H1 (cell line): Measurements from ENCODE around the gene ACE. TPM values are rescaled to one million over a fixed set of nuclear protein-coding genes. Genes with fewer than 3 reads are reported as not detected.

Source experiments
- CTCF ChIA-PET: fragments of 300-600 bp; sonication (Branson Sonifier 250); formaldehyde crosslinking; loops from one replicate; lab custom pipeline; 2021; ENCODE audit not compliant: partially characterized antibody; lab: Charles Lee
- POLR2A ChIA-PET: fragments of 300-600 bp; sonication (Branson Sonifier 250); formaldehyde crosslinking; loops from one replicate; lab custom pipeline; 2021; ENCODE audit warnings: inconsistent platforms; ENCODE audit not compliant: partially characterized antibody; lab: Charles Lee
- DNase-seq, 2 experiments: peaks; one replicate each; pipeline versions ENCODE4 v3.0.0 to v3.0.0-alpha.2; 2010 to 2022; ENCODE audit warnings: low spot score in 2 of 2, low read depth in 1 of 2, mixed read lengths in 1 of 2
- FAIRE-seq: peaks from 2 replicates; lab custom pipeline; 2011; peaks lifted over from hg19 to GRCh38; lab: Jason Lieb, UNC
- H2AFZ ChIP-seq: 2 replicates; pipeline ENCODE4 v1.8.1; 2012; ENCODE audit warnings: low read length, inconsistent platforms
- H2AK5ac ChIP-seq: 2 replicates; pipeline ENCODE4 v1.6.1; 2013; ENCODE audit warnings: low read depth, low read length
- H2BK120ac ChIP-seq: replicated peaks from 2 replicates; pipeline ENCODE3; 2013; ENCODE audit warnings: low read depth, low read length, inconsistent platforms
- H2BK12ac ChIP-seq: 2 replicates; pipeline ENCODE4 v1.6.1; 2013; ENCODE audit warnings: low read depth, low read length
- H2BK15ac ChIP-seq: 2 replicates; pipeline ENCODE4 v1.6.1; 2013; ENCODE audit warnings: low read length
- H2BK20ac ChIP-seq: 2 replicates; pipeline ENCODE4 v1.6.1; 2013; ENCODE audit warnings: low read length
- H2BK5ac ChIP-seq: 2 replicates; pipeline ENCODE4 v1.6.1; 2013; ENCODE audit warnings: low read depth, low read length
- H3K14ac ChIP-seq: 2 replicates; pipeline ENCODE4 v1.6.1; 2013; ENCODE audit warnings: inconsistent platforms; ENCODE audit not compliant: insufficient read length
- H3K18ac ChIP-seq: 2 replicates; pipeline ENCODE4 v1.6.1; 2013; ENCODE audit warnings: low read length; ENCODE audit errors: extremely low read depth
- H3K23ac ChIP-seq: 2 replicates; pipeline ENCODE4 v1.6.1; 2013; ENCODE audit warnings: inconsistent platforms; ENCODE audit not compliant: insufficient read length
- H3K23me2 ChIP-seq: 2 replicates; pipeline ENCODE4 v1.6.1; 2013; ENCODE audit warnings: low read depth, low read length
- H3K27ac ChIP-seq: 2 replicates; pipeline ENCODE4 v1.6.1; 2011; ENCODE audit warnings: low read depth, low read length, inconsistent platforms
- H3K27me3 ChIP-seq, 4 experiments: replicated peaks in 1 of 4; 1 replicate in 1 of 4; 2 replicates in 3 of 4; pipeline versions ENCODE4 v1.6.1 to v1.8.1; 2011 to 2013; ENCODE audit warnings: low read length in 3 of 4, mild to moderate bottlenecking in 3 of 4, inconsistent platforms in 2 of 4, mixed read lengths in 2 of 4, moderate library complexity in 1 of 4; ENCODE audit not compliant: control insufficient read depth in 3 of 4, insufficient read depth in 3 of 4; ENCODE audit errors: extremely low read depth in 1 of 4
- H3K36me3 ChIP-seq, 4 experiments: 2 replicates each; pipeline versions ENCODE4 v1.6.1 to v1.8.1; 2011 to 2013; ENCODE audit warnings: mild to moderate bottlenecking in 4 of 4, low read length in 3 of 4, moderate library complexity in 2 of 4, control low read depth in 1 of 4, inconsistent platforms in 1 of 4; ENCODE audit not compliant: insufficient read depth in 4 of 4, control insufficient read depth in 2 of 4
- H3K4ac ChIP-seq: replicated peaks from 2 replicates; pipeline ENCODE3; 2013; ENCODE audit warnings: low read length, low read depth, mixed read lengths, inconsistent platforms; ENCODE audit not compliant: insufficient read length
- H3K4me1 ChIP-seq, 4 experiments: replicated peaks in 1 of 4; 1 replicate in 1 of 4; 2 replicates in 3 of 4; pipeline versions ENCODE4 v1.6.1 to v1.8.1; 2011 to 2013; ENCODE audit warnings: low read length in 3 of 4, inconsistent platforms in 2 of 4, mixed read lengths in 1 of 4; ENCODE audit not compliant: insufficient read depth in 4 of 4, control insufficient read depth in 3 of 4
- H3K4me2 ChIP-seq, 2 experiments: 2 replicates each; pipeline versions ENCODE4 v1.6.1 to v1.8.1; 2011 to 2013; ENCODE audit warnings: low read depth in 2 of 2, low read length in 2 of 2, control low read depth in 1 of 2, inconsistent platforms in 1 of 2, mild to moderate bottlenecking in 1 of 2; ENCODE audit not compliant: insufficient read depth in 1 of 2
- H3K4me3 ChIP-seq, 4 experiments: fragments of 200-600, 300-600 bp in 1 of 4; sonication (generic), shearing (Covaris generic), sonication (Bioruptor Twin) in 1 of 4; 2 replicates each; pipeline versions ENCODE4 v1.5.1 to v1.8.1; 2011 to 2016; ENCODE audit warnings: low read length in 4 of 4, low read depth in 3 of 4, control low read depth in 2 of 4, inconsistent platforms in 2 of 4, mild to moderate bottlenecking in 2 of 4, mixed read lengths in 1 of 4, moderate library complexity in 1 of 4; ENCODE audit not compliant: insufficient read depth in 2 of 4; ENCODE audit errors: extremely low read depth in 1 of 4
- H3K56ac ChIP-seq: replicated peaks from 2 replicates; pipeline ENCODE3; 2013; ENCODE audit warnings: low read depth, mild to moderate bottlenecking, mixed read lengths, low read length, inconsistent platforms; ENCODE audit not compliant: insufficient read length
- H3K79me1 ChIP-seq: 2 replicates; pipeline ENCODE4 v1.6.1; 2013; ENCODE audit warnings: low read depth, low read length, control low read depth
- H3K79me2 ChIP-seq, 2 experiments: 2 replicates each; pipeline versions ENCODE4 v1.6.1 to v1.8.1; 2012 to 2013; ENCODE audit warnings: low read length in 2 of 2, mild to moderate bottlenecking in 2 of 2, inconsistent platforms in 1 of 2; ENCODE audit not compliant: insufficient read depth in 2 of 2, control insufficient read depth in 1 of 2
- H3K9ac ChIP-seq, 4 experiments: replicated peaks in 1 of 4; 1 replicate in 1 of 4; 2 replicates in 3 of 4; pipeline versions ENCODE4 v1.6.1 to v1.8.1; 2011 to 2013; ENCODE audit warnings: low read depth in 3 of 4, low read length in 3 of 4, control low read depth in 2 of 4, mild to moderate bottlenecking in 2 of 4, moderate library complexity in 2 of 4, inconsistent platforms in 1 of 4; ENCODE audit errors: extremely low read depth in 1 of 4
- H3K9me3 ChIP-seq, 2 experiments: 2 replicates each; pipeline versions ENCODE4 v1.6.1 to v1.8.1; 2012 to 2013; ENCODE audit warnings: mild to moderate bottlenecking in 2 of 2, moderate library complexity in 2 of 2, control low read depth in 1 of 2, inconsistent platforms in 1 of 2, low read depth in 1 of 2, low read length in 1 of 2, mixed read lengths in 1 of 2; ENCODE audit not compliant: insufficient read depth in 2 of 2
- H4K20me1 ChIP-seq, 2 experiments: replicated peaks in 1 of 2; 2 replicates each; pipeline versions ENCODE3 to v1.8.1; 2011 to 2013; ENCODE audit warnings: inconsistent platforms in 2 of 2, low read length in 2 of 2, mild to moderate bottlenecking in 1 of 2; ENCODE audit not compliant: insufficient read depth in 2 of 2, control insufficient read depth in 1 of 2
- H4K5ac ChIP-seq: 2 replicates; pipeline ENCODE4 v1.6.1; 2013; ENCODE audit warnings: low read length, low read depth, mixed read lengths, inconsistent platforms; ENCODE audit not compliant: insufficient read length
- H4K8ac ChIP-seq: 2 replicates; pipeline ENCODE4 v1.8.0; 2013; ENCODE audit warnings: mild to moderate bottlenecking, moderate library complexity, low read length, inconsistent platforms; ENCODE audit not compliant: insufficient read depth; ENCODE audit errors: extremely low read depth
- H4K91ac ChIP-seq: replicated peaks from 2 replicates; pipeline ENCODE3; 2013; ENCODE audit warnings: low read length, mixed read lengths, inconsistent platforms; ENCODE audit not compliant: insufficient read length
- BCL11A ChIP-seq, 2 experiments: IDR thresholded peaks; one replicate each; pipeline ENCODE4 v1.6.1; 2011; ENCODE audit warnings: low read depth in 2 of 2, low read length in 2 of 2, mild to moderate bottlenecking in 2 of 2
- BRCA1 ChIP-seq: IDR thresholded peaks from 2 replicates; pipeline ENCODE4 v1.6.1; 2012; ENCODE audit warnings: low read depth, low read length, improper control_type of control experiment
- CHD1 ChIP-seq: IDR thresholded peaks from 2 replicates; pipeline ENCODE4 v1.6.1; 2012; ENCODE audit warnings: low read depth, low read length, improper control_type of control experiment
- JUN ChIP-seq: IDR thresholded peaks from 2 replicates; pipeline ENCODE4 v1.6.1; 2011; ENCODE audit warnings: low read depth, mild to moderate bottlenecking, improper control_type of control experiment, low read length
- POLR2A ChIP-seq, 2 experiments: IDR thresholded peaks; 1 replicate in 1 of 2; 2 replicates in 1 of 2; pipeline ENCODE4 v1.6.1; 2011; ENCODE audit warnings: low read depth in 2 of 2, low read length in 2 of 2, mild to moderate bottlenecking in 2 of 2; ENCODE audit errors: control extremely low read depth in 1 of 2
- POU5F1 ChIP-seq: IDR thresholded peaks from 2 replicates; pipeline ENCODE4 v1.6.1; 2011; ENCODE audit warnings: low read depth, mild to moderate bottlenecking, low read length, moderate library complexity
- RAD21 ChIP-seq, 2 experiments: IDR thresholded peaks in 1 of 2; conservative IDR thresholded peaks in 1 of 2; 2 replicates each; pipeline ENCODE4 v1.6.1; 2011; ENCODE audit warnings: low read depth in 2 of 2, low read length in 2 of 2, improper control_type of control experiment in 1 of 2, inconsistent platforms in 1 of 2, mild to moderate bottlenecking in 1 of 2, moderate library complexity in 1 of 2
- RFX5 ChIP-seq: IDR thresholded peaks from 2 replicates; pipeline ENCODE4 v1.6.1; 2011; ENCODE audit warnings: low read depth, low read length, improper control_type of control experiment, borderline replicate concordance
- SIRT6 ChIP-seq: IDR thresholded peaks from one replicate; pipeline ENCODE4 v1.7.1; 2012; ENCODE audit warnings: low read length, inconsistent platforms
- SP1 ChIP-seq: IDR thresholded peaks from 2 replicates; pipeline ENCODE4 v1.6.1; 2011; ENCODE audit warnings: low read depth, low read length
- TCF12 ChIP-seq: IDR thresholded peaks from 2 replicates; pipeline ENCODE4 v1.6.1; 2011; ENCODE audit warnings: low read depth, mild to moderate bottlenecking, low read length
- ZNF274 ChIP-seq: IDR thresholded peaks from 2 replicates; pipeline ENCODE4 v1.7.0; 2012; ENCODE audit warnings: low read length, borderline replicate concordance; ENCODE audit errors: extremely low read depth
- WGBS, 2 experiments: shearing (Covaris generic) in 1 of 2; methylation state at CpG; one replicate each; pipeline versions ENCODE4 v1.1.6 to v1.1.7; 2013 to 2015; ENCODE audit warnings: low lambda C conversion rate in 2 of 2, mixed read lengths in 2 of 2, inconsistent platforms in 1 of 2, low coverage in 1 of 2, missing lambda C conversion rate in 1 of 2; ENCODE audit not compliant: insufficient replicate concordance in 2 of 2, insufficient coverage in 1 of 2, insufficient read length in 1 of 2; ENCODE audit errors: extremely low coverage in 1 of 2, missing lambda C conversion rate in 1 of 2; 5-methylcytosine and 5-hydroxymethylcytosine counted together
- polyA plus RNA-seq, 7 experiments: library from polyadenylated mRNA; depleted of rRNA in 3 of 7; stranded (reverse) in 5 of 7; unstranded in 2 of 7; fragments of >200 nt in 5 of 7; fragments of 200-250 nt in 2 of 7; gene quantifications; 1 replicate in 5 of 7; 2 replicates in 1 of 7; 4 replicates in 1 of 7; pipeline versions ENCODE4 v1.2.1 to v1.2.3, GENCODE V29; 2011 to 2013; ENCODE audit warnings: missing spikeins in 2 of 7, mixed read lengths in 2 of 7
- total RNA-seq: library from RNA; stranded (reverse); fragmentation: NEBNext Ultra II Directional; extraction: Animal tissue kit (Norgen Biotek cat#: 25700); gene quantifications from 2 replicates; pipeline ENCODE4 v1.2.1, GENCODE V29; 2021
- TF ChIP-seq, protein P1 (sequence below): IDR thresholded peaks from 2 replicates; pipeline ENCODE4 v1.6.1; 2011; ENCODE audit warnings: low read depth, mild to moderate bottlenecking, low read length; ENCODE audit not compliant: insufficient read depth

The ACE gene
- total and polyA plus RNA-seq, 2 of the 8 experiments (the other 6 are each of a cell fraction or from before 2014, with no cell fraction given) = 2.5 to 5.5 TPM

DNA sequence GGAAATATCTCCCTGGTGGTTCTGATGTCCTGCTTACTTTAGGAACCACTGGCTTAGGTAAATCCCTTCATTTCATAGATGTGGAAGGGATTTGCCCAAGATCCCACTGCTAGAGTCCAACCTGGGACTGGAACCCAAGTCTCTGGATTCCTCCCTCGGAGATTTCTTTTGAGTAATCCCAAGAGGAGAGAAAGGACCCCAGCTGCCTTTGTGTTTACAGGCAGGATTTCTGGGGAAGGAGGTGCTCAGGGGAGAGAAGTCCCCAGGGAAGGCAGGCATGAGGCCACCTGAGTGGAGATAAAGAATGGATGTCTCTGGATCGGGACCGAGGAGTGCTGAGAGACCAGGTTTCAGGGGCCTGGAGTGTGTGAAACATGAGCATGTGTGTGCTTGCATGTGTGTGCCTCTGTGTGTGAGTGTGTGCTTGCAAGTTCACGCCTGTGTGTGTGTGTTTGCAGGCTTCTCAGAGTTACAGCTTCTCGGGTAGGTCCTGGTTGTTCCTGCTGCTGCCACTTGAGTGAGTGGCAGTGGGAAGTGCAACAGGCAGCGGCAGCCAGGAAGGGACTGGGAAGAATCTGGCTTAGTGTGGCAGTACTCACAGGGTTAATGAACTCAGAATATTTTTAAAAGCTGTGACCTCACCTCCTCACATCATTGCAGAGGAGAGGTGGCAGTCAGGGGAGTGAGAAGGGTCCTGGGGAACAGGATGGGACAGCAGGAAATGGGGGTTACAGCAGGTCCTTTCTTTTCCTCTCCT is 48.5 kb downstream of the ACE start:
- H3K4me2 ChIP-seq = no peak overlapping the region
- H3K14ac ChIP-seq = no peak overlapping the region
- no peak overlapping the region for H3K18ac ChIP-seq
- no peak overlapping the region for H2BK15ac ChIP-seq
- no peak for DNase-seq
- no peak overlapping the region for H4K8ac ChIP-seq
- H3K4ac ChIP-seq = no peak overlapping the region
- H2BK120ac ChIP-seq = no peak overlapping the region
- no peaks in the 10 kb centered on the region for H4K20me1 ChIP-seq
- H3K9ac ChIP-seq = no peak overlapping the region
- H2BK5ac ChIP-seq = no peak overlapping the region
- H2BK12ac ChIP-seq = no peak overlapping the region
- no peaks in the 10 kb centered on the region for H3K79me2 ChIP-seq
- POLR2A ChIA-PET = interaction anchor here (1.3 kb wide), 1 partner anchor 14 kb away, joined by 3 read pairs; no protein-coding TSS in a partner anchor
- H3K23ac ChIP-seq = no peak overlapping the region
- CTCF ChIA-PET = interaction anchor here (0.7 to 2.3 kb wide), 4 partner anchors 9 to 100 kb away, joined by 3 to 6 read pairs (median 4); no protein-coding TSS in a partner anchor
- no peak for FAIRE-seq
- H2AK5ac ChIP-seq = 0 out of 2 replicates have a peak overlapping the region, but pooled peaks have one; percentile 11
- H4K5ac ChIP-seq = no peak overlapping the region
- peaks cover 2 to 6% (median 5%) of the 10 kb centered on the region in 4 experiments; a peak in 6 of 7 replicates for H3K4me1 ChIP-seq
- H4K91ac ChIP-seq = no peak overlapping the region
- no peak overlapping the region for H2AFZ ChIP-seq
- H3K9me3 ChIP-seq = no peaks in the 10 kb centered on the region
- H3K27me3 ChIP-seq = peaks cover 0 to 10% (median 5%) of the 10 kb centered on the region in 4 experiments; a peak in 5 of 7 replicates
- H3K23me2 ChIP-seq = peaks cover 7% of the 10 kb centered on the region; the same call in 1 of the 2 replicates
- H3K36me3 ChIP-seq = no peaks in the 10 kb centered on the region
- H3K4me3 ChIP-seq = no peak overlapping the region
- WGBS, 2 experiments = 80% methylated on average over 6 of the region's 6 CpGs; no CpG with 5 or more reads in 1 of the 2 experiments
- H3K56ac ChIP-seq = no peak overlapping the region
- no peaks in the 10 kb centered on the region for H3K79me1 ChIP-seq
- no peak overlapping the region for H3K27ac ChIP-seq
- H2BK20ac ChIP-seq = no peak overlapping the region
- no peak for TF ChIP-seq SIRT6
- no peak for TF ChIP-seq SP1
- TF ChIP-seq BCL11A (IDR thresholded peaks at IDR 0.05; ENCODE audit: low read depth in 2 of 2, low read length in 2 of 2) = no peak
- TF ChIP-seq, protein P1, sequence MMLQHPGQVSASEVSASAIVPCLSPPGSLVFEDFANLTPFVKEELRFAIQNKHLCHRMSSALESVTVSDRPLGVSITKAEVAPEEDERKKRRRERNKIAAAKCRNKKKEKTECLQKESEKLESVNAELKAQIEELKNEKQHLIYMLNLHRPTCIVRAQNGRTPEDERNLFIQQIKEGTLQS = no peak
- TF ChIP-seq BRCA1 = no peak
- TF ChIP-seq RFX5 = no peak
- TF ChIP-seq ZNF274 = no peak
- TF ChIP-seq JUN = no peak
- no peak for TF ChIP-seq TCF12
- no peak for TF ChIP-seq CHD1
- no peak for TF ChIP-seq POU5F1
- TF ChIP-seq POLR2A (IDR thresholded peaks at IDR 0.05; ENCODE audit: control extremely low read depth in 1 of 2, low read depth in 2 of 2, low read length in 2 of 2) = no peak
- TF ChIP-seq RAD21 (IDR thresholded peaks at IDR 0.05 in 1 of 2, conservative IDR thresholded peaks at IDR 0.05 in 1 of 2; ENCODE audit: low read depth in 2 of 2, low read length in 2 of 2) = no peak
